ENCODE measurements around the gene GPR146. TPM values are rescaled to one million over a fixed set of nuclear protein-coding genes. Genes with fewer than 3 reads are reported as not detected.

Gene GPR146
- total RNA-seq, 4 donors from 2014 or later = 12.5 to 30.8 (median 25.5) TPM

DNA sequence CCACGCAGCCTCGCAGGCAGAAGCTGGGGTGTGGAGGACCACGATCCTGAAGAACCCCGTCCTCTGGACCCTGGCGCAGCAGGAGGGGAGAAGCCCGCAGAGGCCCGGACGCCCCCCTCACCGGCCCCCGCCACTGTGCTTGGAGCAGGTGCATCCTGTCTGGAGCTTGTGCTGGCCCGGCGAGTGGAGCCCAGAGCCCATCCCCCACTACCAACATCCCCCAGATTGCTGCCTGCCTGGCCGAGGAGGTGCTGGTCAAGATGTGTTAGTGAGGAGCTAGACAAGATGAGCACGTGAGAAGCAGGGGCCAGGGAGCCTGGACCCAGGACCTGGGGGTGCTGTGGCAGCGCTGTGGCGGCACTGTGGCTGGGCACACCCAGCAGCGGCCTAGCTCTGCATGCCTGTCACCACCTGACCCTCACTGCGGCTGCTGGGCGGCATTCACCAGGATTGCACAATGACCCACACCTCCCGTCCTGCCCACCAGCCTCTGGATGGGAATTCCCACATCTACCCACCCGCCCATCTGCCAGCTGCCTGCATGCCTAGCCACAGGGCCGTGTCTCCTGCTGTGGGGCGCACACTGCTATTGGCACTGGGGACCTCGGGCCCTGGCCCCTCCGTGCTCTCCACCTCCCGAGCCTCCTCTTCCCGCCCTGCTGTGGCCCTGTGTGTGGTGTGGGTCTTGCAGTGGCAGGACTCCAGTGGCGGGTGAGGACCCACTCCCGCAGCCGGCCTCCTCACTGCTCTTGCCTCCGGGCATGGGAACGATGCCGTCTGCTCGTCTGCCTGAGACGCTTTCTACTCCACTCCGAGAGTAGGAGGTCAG, 11.8 kb downstream of the GPR146 start:
- peak overlapping the region; percentile 45 to 57 (median 48) for H3K4me3 ChIP-seq

DNA sequence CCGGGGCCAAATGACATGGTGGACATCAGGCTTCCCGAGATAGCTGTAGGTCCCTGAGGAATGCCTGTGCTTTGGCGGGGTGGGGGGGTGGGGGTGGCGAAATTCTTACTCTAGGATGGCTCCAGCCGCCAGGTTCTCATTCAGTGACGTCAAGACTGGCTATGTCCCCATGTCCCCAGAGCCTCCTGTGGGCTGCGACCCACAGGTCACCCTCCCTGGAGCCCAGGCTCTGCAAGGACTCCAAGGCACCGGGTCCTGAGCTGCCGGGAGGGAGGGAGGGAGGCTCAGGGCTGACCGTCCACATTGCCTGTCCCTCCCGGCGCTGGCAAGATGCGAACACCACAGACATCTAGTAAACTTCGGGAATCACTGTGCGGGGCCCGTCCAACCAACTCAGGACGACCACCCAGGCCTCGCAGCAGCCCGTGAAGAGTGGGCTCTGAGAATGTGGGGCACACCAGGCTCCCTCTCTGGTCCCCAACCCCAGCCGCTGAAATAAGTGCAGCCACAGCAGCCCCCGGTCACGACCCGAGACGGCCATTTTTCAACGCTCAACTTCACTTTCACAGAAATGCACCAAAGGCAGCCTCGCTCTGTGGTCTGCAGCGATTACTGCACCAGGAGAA, 12.6 kb downstream of the GPR146 start:
- H3K27me3 ChIP-seq = no peaks in the 10 kb centered on the region
- H3K4me1 ChIP-seq = peaks cover 67 to 72% (median 69%) of the 10 kb centered on the region in 4 donors
- 92% methylated on average over 24 of the region's 27 CpGs for WGBS
- H3K4me3 ChIP-seq = peak overlapping the region in 1 of 4 donors; percentile 57
- H3K27ac ChIP-seq (replicated peaks in 1 of 4) = peak overlapping the region in 1 of 4 donors; percentile 56
- intact Hi-C loops (cut with DNase I) = no loop called here
- no peak for DNase-seq (ENCODE audit: extremely low spot score)
- no peaks in the 10 kb centered on the region for H3K9me3 ChIP-seq
- peaks cover 4 to 22% (median 13%) of the 10 kb centered on the region in 4 donors for H3K36me3 ChIP-seq
- TF ChIP-seq, protein P1, sequence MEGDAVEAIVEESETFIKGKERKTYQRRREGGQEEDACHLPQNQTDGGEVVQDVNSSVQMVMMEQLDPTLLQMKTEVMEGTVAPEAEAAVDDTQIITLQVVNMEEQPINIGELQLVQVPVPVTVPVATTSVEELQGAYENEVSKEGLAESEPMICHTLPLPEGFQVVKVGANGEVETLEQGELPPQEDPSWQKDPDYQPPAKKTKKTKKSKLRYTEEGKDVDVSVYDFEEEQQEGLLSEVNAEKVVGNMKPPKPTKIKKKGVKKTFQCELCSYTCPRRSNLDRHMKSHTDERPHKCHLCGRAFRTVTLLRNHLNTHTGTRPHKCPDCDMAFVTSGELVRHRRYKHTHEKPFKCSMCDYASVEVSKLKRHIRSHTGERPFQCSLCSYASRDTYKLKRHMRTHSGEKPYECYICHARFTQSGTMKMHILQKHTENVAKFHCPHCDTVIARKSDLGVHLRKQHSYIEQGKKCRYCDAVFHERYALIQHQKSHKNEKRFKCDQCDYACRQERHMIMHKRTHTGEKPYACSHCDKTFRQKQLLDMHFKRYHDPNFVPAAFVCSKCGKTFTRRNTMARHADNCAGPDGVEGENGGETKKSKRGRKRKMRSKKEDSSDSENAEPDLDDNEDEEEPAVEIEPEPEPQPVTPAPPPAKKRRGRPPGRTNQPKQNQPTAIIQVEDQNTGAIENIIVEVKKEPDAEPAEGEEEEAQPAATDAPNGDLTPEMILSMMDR (IDR thresholded peaks at IDR 0.05) = no peak
- TF ChIP-seq POLR2A (IDR thresholded peaks at IDR 0.05; ENCODE audit: low read depth) (no peak), EP300 (IDR thresholded peaks at IDR 0.05) (no peak), POLR2AphosphoS5 (IDR thresholded peaks at IDR 0.05) (no peak)

More for the DNA sequence above, 11.8 kb downstream of the GPR146 start:
- Histone ChIP-seq H3K36me3 (peaks cover 4 to 22% (median 13%) of the 10 kb centered on the region in 4 donors), H3K27me3 (no peaks in the 10 kb centered on the region), H3K4me1 (peaks cover 74 to 75% (median 74%) of the 10 kb centered on the region in 4 donors), H3K9me3 (no peaks in the 10 kb centered on the region), H3K27ac (replicated peaks in 1 of 4) (peak overlapping the region; percentile 56 to 83 (median 72))
- DNase-seq (ENCODE audit: extremely low spot score) = no peak
- TF ChIP-seq POLR2AphosphoS5 (IDR thresholded peaks at IDR 0.05) (peak in 1 of 2 donors; percentile 16), EP300 (IDR thresholded peaks at IDR 0.05) (no peak)
- 78% methylated on average over 22 of the region's 36 CpGs for WGBS
- intact Hi-C loops (cut with DNase I) = no loop called here

DNA sequence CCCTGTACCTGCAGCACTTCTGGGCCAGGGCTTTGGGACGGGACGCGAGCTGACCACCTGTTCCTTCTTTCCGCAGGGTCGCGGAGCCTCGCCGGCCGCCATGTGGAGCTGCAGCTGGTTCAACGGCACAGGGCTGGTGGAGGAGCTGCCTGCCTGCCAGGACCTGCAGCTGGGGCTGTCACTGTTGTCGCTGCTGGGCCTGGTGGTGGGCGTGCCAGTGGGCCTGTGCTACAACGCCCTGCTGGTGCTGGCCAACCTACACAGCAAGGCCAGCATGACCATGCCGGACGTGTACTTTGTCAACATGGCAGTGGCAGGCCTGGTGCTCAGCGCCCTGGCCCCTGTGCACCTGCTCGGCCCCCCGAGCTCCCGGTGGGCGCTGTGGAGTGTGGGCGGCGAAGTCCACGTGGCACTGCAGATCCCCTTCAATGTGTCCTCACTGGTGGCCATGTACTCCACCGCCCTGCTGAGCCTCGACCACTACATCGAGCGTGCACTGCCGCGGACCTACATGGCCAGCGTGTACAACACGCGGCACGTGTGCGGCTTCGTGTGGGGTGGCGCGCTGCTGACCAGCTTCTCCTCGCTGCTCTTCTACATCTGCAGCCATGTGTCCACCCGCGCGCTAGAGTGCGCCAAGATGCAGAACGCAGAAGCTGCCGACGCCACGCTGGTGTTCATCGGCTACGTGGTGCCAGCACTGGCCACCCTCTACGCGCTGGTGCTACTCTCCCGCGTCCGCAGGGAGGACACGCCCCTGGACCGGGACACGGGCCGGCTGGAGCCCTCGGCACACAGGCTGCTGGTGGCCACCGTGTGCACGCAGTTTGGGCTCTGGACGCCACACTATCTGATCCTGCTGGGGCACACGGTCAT, 13.3 kb downstream of the GPR146 start:
- H3K27ac ChIP-seq (replicated peaks in 1 of 4) = no peak overlapping the region
- H3K4me1 ChIP-seq = peaks cover 59 to 65% (median 61%) of the 10 kb centered on the region in 4 donors
- intact Hi-C loops (cut with DNase I) = no loop called here
- no peaks in the 10 kb centered on the region for H3K9me3 ChIP-seq
- peaks cover 4 to 22% (median 13%) of the 10 kb centered on the region in 4 donors for H3K36me3 ChIP-seq
- no peaks in the 10 kb centered on the region for H3K27me3 ChIP-seq
- WGBS = 98% methylated on average over 32 of the region's 62 CpGs
- TF ChIP-seq EP300 (IDR thresholded peaks at IDR 0.05) (no peak), POLR2AphosphoS5 (IDR thresholded peaks at IDR 0.05) (no peak)
- TF ChIP-seq, protein P1 (IDR thresholded peaks at IDR 0.05) = no peak
- H3K4me3 ChIP-seq = no peak overlapping the region
- no peak for DNase-seq (ENCODE audit: extremely low spot score)

DNA sequence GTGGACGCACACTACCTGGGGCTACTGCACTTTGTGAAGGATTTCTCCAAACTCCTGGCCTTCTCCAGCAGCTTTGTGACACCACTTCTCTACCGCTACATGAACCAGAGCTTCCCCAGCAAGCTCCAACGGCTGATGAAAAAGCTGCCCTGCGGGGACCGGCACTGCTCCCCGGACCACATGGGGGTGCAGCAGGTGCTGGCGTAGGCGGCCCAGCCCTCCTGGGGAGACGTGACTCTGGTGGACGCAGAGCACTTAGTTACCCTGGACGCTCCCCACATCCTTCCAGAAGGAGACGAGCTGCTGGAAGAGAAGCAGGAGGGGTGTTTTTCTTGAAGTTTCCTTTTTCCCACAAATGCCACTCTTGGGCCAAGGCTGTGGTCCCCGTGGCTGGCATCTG, 14.0 kb downstream of the GPR146 start:
- TF ChIP-seq POLR2AphosphoS5 (IDR thresholded peaks at IDR 0.05) (no peak), POLR2A (IDR thresholded peaks at IDR 0.05; ENCODE audit: low read depth) (no peak), EP300 (IDR thresholded peaks at IDR 0.05) (no peak)
- TF ChIP-seq, protein P1 (IDR thresholded peaks at IDR 0.05) = no peak
- intact Hi-C loops (cut with DNase I) = no loop called here
- no peak overlapping the region for H3K4me3 ChIP-seq
- WGBS = 91% methylated on average over 12 of the region's 13 CpGs
- H3K4me1 ChIP-seq = peaks cover 54 to 58% (median 55%) of the 10 kb centered on the region in 4 donors
- no peak for DNase-seq (ENCODE audit: extremely low spot score)
- peak overlapping the region in 1 of 4 donors; percentile 67 for H3K27ac ChIP-seq (replicated peaks in 1 of 4)
- no peaks in the 10 kb centered on the region for H3K27me3 ChIP-seq
- H3K9me3 ChIP-seq = no peaks in the 10 kb centered on the region
- H3K36me3 ChIP-seq = peaks cover 4 to 22% (median 13%) of the 10 kb centered on the region in 4 donors

Data from esophagus muscularis mucosa (tissue), 4 donors.